Endothelial cell of umbilical vein (primary cell): ENCODE results near the gene IL6R. TPM values are rescaled to one million over a fixed set of nuclear protein-coding genes. Genes with fewer than 3 reads are reported as not detected.

Source experiments
- BruUV-seq: library from RNA; stranded (reverse); fragments of 400-500 nt; replicated peaks from 2 replicates; lab custom pipeline; 2021; lab: Mats Ljungman, UMichigan
- CTCF ChIA-PET: fragments of 300-600, 350-600 bp; sonication (Branson Sonifier 250); formaldehyde crosslinking; loops from one replicate; lab custom pipeline; 2021; ENCODE audit warnings: antibody characterized with exemption, inconsistent platforms; lab: Charles Lee
- POLR2A ChIA-PET: fragments of 300-600, 350-600 bp; sonication (Branson Sonifier 250); formaldehyde crosslinking; loops from one replicate; lab custom pipeline; 2021; ENCODE audit warnings: antibody characterized with exemption, inconsistent platforms; lab: Charles Lee
- DNase-seq: peaks from one replicate; pipeline ENCODE4 v3.0.0-alpha.2; 2011; ENCODE audit warnings: low read depth, low spot score
- FAIRE-seq: peaks from 2 replicates; lab custom pipeline; 2011; peaks lifted over from hg19 to GRCh38; lab: Jason Lieb, UNC
- H2AFZ ChIP-seq: 2 replicates; pipeline ENCODE4 v1.6.0; 2012; ENCODE audit warnings: low read depth, low read length, control low read depth, inconsistent platforms
- H3K27ac ChIP-seq: 2 replicates; pipeline ENCODE4 v1.5.1; 2011; ENCODE audit warnings: low read depth, mild to moderate bottlenecking, control low read depth, low read length, moderate library complexity; ENCODE audit not compliant: insufficient read depth
- H3K27me3 ChIP-seq, 2 experiments: 2 replicates each; pipeline versions ENCODE4 v1.6.0 to v1.6.1; 2011; ENCODE audit warnings: low read length in 2 of 2, mixed read lengths in 1 of 2; ENCODE audit not compliant: control insufficient read depth in 2 of 2, insufficient read depth in 2 of 2
- H3K36me3 ChIP-seq, 2 experiments: 2 replicates in 1 of 2; 3 replicates in 1 of 2; pipeline ENCODE4 v1.5.1; 2011; ENCODE audit warnings: low read length in 2 of 2, mild to moderate bottlenecking in 1 of 2, moderate library complexity in 1 of 2; ENCODE audit not compliant: control insufficient read depth in 2 of 2, insufficient read depth in 2 of 2; ENCODE audit errors: extremely low read depth in 1 of 2
- H3K4me1 ChIP-seq: 3 replicates; pipeline ENCODE4 v1.5.1; 2011; ENCODE audit warnings: mild to moderate bottlenecking, low read length; ENCODE audit not compliant: control insufficient read depth, insufficient read depth; ENCODE audit errors: extremely low read depth
- H3K4me2 ChIP-seq: 2 replicates; pipeline ENCODE4 v1.6.1; 2011; ENCODE audit warnings: low read length, control low read depth, mixed read lengths; ENCODE audit not compliant: insufficient read depth
- H3K4me3 ChIP-seq, 3 experiments: fragments of 200-600 bp in 1 of 3; sonication (generic), shearing (Covaris generic) in 1 of 3; replicated peaks in 1 of 3; 2 replicates each; pipeline ENCODE4 v1.5.1; 2011 to 2016; ENCODE audit warnings: control low read depth in 3 of 3, low read length in 3 of 3, mild to moderate bottlenecking in 2 of 3, inconsistent platforms in 1 of 3, low read depth in 1 of 3, moderate library complexity in 1 of 3; ENCODE audit not compliant: insufficient read depth in 1 of 3
- H3K79me2 ChIP-seq: 2 replicates; pipeline ENCODE4 v1.6.0; 2012; ENCODE audit warnings: low read length, inconsistent platforms; ENCODE audit not compliant: control insufficient read depth, insufficient read depth
- H3K9ac ChIP-seq: replicated peaks from 2 replicates; pipeline ENCODE3; 2011; ENCODE audit warnings: low read length, control low read depth; ENCODE audit not compliant: insufficient read depth; ENCODE audit errors: extremely low read depth
- H3K9me1 ChIP-seq: replicated peaks from 3 replicates; pipeline ENCODE4 v1.6.0; 2011; ENCODE audit warnings: mild to moderate bottlenecking, low read length; ENCODE audit not compliant: control insufficient read depth, insufficient read depth; ENCODE audit errors: extremely low read depth
- H3K9me3 ChIP-seq: replicated peaks from 2 replicates; pipeline ENCODE4 v1.5.1; 2012; ENCODE audit warnings: low read length, inconsistent platforms; ENCODE audit not compliant: control insufficient read depth, insufficient read depth
- H4K20me1 ChIP-seq: replicated peaks from 2 replicates; pipeline ENCODE3; 2011; ENCODE audit warnings: mild to moderate bottlenecking, low read length; ENCODE audit not compliant: control insufficient read depth, insufficient read depth; ENCODE audit errors: extremely low read depth
- CTCF ChIP-seq, 2 donors: IDR thresholded peaks; 1 replicate in 1 of 2; 2 replicates in 1 of 2; pipeline ENCODE4 v1.5.1; 2011; ENCODE audit warnings: low read length in 2 of 2, mild to moderate bottlenecking in 2 of 2, moderate library complexity in 2 of 2, control low read depth in 1 of 2, inconsistent platforms in 1 of 2, low read depth in 1 of 2; ENCODE audit not compliant: insufficient read depth in 1 of 2; ENCODE audit errors: extremely low read depth in 1 of 2
- EZH2 ChIP-seq: IDR thresholded peaks from 2 replicates; pipeline ENCODE4 v1.6.1; 2012; ENCODE audit warnings: borderline replicate concordance, low read depth, mild to moderate bottlenecking, moderate library complexity, low read length, inconsistent platforms; ENCODE audit not compliant: severe bottlenecking
- FOS ChIP-seq: IDR thresholded peaks from 2 replicates; pipeline ENCODE4 v1.6.1; 2011; ENCODE audit warnings: mild to moderate bottlenecking, low read length, moderate library complexity, borderline replicate concordance; ENCODE audit not compliant: insufficient read depth
- GATA2 ChIP-seq: IDR thresholded peaks from 2 replicates; pipeline ENCODE4 v1.7.0; 2011; ENCODE audit warnings: low read depth, mild to moderate bottlenecking, moderate library complexity, mixed read lengths, low read length; ENCODE audit not compliant: insufficient read length, insufficient read depth
- JUN ChIP-seq: IDR thresholded peaks from 2 replicates; pipeline ENCODE4 v1.6.1; 2011; ENCODE audit warnings: borderline replicate concordance, low read depth; ENCODE audit not compliant: insufficient read length, insufficient read depth
- MAX ChIP-seq: IDR thresholded peaks from 2 replicates; pipeline ENCODE4 v1.6.1; 2011; ENCODE audit not compliant: insufficient read depth, insufficient read length
- MYC ChIP-seq: IDR thresholded peaks from one replicate; pipeline ENCODE4 v1.6.1; 2011; ENCODE audit warnings: mild to moderate bottlenecking, low read depth, low read length
- POLR2A ChIP-seq: IDR thresholded peaks from 2 replicates; pipeline ENCODE4 v1.6.1; 2012; ENCODE audit warnings: low read depth, mild to moderate bottlenecking, control low read depth, low read length
- POLR2AphosphoS5 ChIP-seq: IDR thresholded peaks from 2 replicates; pipeline ENCODE4 v1.6.1; 2012; ENCODE audit warnings: low read depth, mild to moderate bottlenecking, control low read depth, low read length, moderate library complexity; ENCODE audit not compliant: insufficient read depth
- dilution Hi-C: fragments of 300-500 bp; cut with MboI; formaldehyde crosslinking; loops from one replicate; pipeline ENCODE4 v1.15.0; 2019; ENCODE audit warnings: low sequenced_read_pairs; ENCODE audit not compliant: extremely low pct_ligation_motif_present
- intact Hi-C: fragments of 100-400 bp; cut with micrococcal nuclease; formaldehyde crosslinking; loops from one replicate; pipeline ENCODE4 v1.10.0; 2022
- polyA plus RNA-seq, 4 experiments: library from polyadenylated mRNA; depleted of rRNA in 3 of 4; stranded (reverse) in 3 of 4; unstranded in 1 of 4; fragments of >200 nt; gene quantifications; 2 replicates each; pipeline versions ENCODE4 v1.2.1 to v1.2.3, GENCODE V29; 2011 to 2012; ENCODE audit warnings: missing spikeins in 1 of 4
- total RNA-seq: library from RNA; stranded (reverse); gene quantifications from 2 replicates; pipeline ENCODE4 v1.2.3, GENCODE V29; 2021

The IL6R gene
- total and polyA plus RNA-seq, 2 donors (not counting 3 experiments of a cell fraction or from before 2014, with no cell fraction given) = 4.8 to 5.1 TPM

- Histone ChIP-seq H3K9me1 (no peaks in the 10 kb centered on the region), H3K27ac (peak overlapping the region; percentile 24), H3K4me2 (no peak overlapping the region), H4K20me1 (no peaks in the 10 kb centered on the region), H3K36me3 (peaks cover 15 to 17% of the 10 kb centered on the region in 2 experiments), H3K9ac (no peak overlapping the region), H3K4me1 (peaks cover 46% of the 10 kb centered on the region), H2AFZ (no peak overlapping the region), H3K4me3 (no peak overlapping the region), H3K9me3 (no peaks in the 10 kb centered on the region), H3K27me3 (no peaks in the 10 kb centered on the region), H3K79me2 (peaks cover 4% of the 10 kb centered on the region)
- ChIA-PET CTCF (interaction anchor here (0.7 to 8.9 kb wide), 18 partner anchors 11 to 183 kb away, joined by 3 to 489 read pairs (median 6); partner anchors contain the start of genes SHE and TDRD10), POLR2A (interaction anchor here (1.8 kb wide), 1 partner anchor 66 kb away, joined by 6 read pairs; no protein-coding TSS in a partner anchor)
- dilution Hi-C loops (no loop called here), intact Hi-C loops (loop anchor here (5.0 to 10.0 kb wide), 2 partner anchors 396 to 494 kb away; partner anchors contain the start of genes CKS1B and SHC1)
- DNase-seq (peak; percentile 35), FAIRE-seq (no peak)
- no peak for TF ChIP-seq GATA2
- TF ChIP-seq CTCF (IDR thresholded peaks at IDR 0.05; ENCODE audit: extremely low read depth in 1 of 2, insufficient read depth in 1 of 2, low read depth in 1 of 2, low read length in 2 of 2) = no peak
- no peak for TF ChIP-seq POLR2A
- no peak for TF ChIP-seq MYC
- TF ChIP-seq MAX = no peak
- TF ChIP-seq JUN = no peak
- TF ChIP-seq FOS = no peak
- TF ChIP-seq POLR2AphosphoS5 = no peak
- TF ChIP-seq EZH2 = no peak
- BruUV-seq = no TSS peak
These were observed 75.9 kb downstream of the IL6R start for GRCh38 chr1:154481053-154481452.
